Heart right ventricle (tissue), 12 donors: Measurements from ENCODE around the gene ASPN. TPM values are rescaled to one million over a fixed set of nuclear protein-coding genes. Genes with fewer than 3 reads are reported as not detected.

ENCODE experiments used
- microRNA-seq, 2 donors: library from miRNA; unstranded; fragments of <30 nt; microRNA quantifications; one replicate each; pipeline ENCODE4 v1.2.0, GENCODE V29; 2021
- polyA plus RNA-seq, 2 donors: library from polyadenylated mRNA; stranded (reverse); fragments of 200-250 nt; gene quantifications; one replicate each; pipeline ENCODE4 v1.2.3, GENCODE V29; 2013
- total RNA-seq, 10 donors: library from RNA; stranded (reverse); fragmentation: NEBNext Ultra II Directional in 3 of 10; extraction: Animal tissue kit (Norgen Biotek cat#: 25700) in 3 of 10; gene quantifications; one replicate each; pipeline versions ENCODE4 v1.2.1 to v1.2.4, GENCODE V29; 2021 to 2023
- donor health status: ischemic (EF 13 %, LVEDD 7.1; RV severe dilation, severe dysfunction).
- donor health status: healthy with polysubstance abuse.
- donor health status: DM: no; HTN: yes; CAD: no.
- donor health status: DM: no; HTN: no; CAD: no.
- donor health status: ischemic (EF 25% LVEDD 6.9; RV normal size, moderate dysfunction).
- donor health status: ischemic (EF 25% LVEDD 5.7; RV mildly dilated, moderate dysfunction).
- donor health status: healthy.
- donor health status: nonischemic (EF 11% LVEDD 7.7; RV severe dilation, severe dysfunction).
- donor health status: DM: yes; HTN: yes; CAD: no.
- donor health status: PGD.
- donor health status: ischemic (EF 29% LVEDD 5.4; RV normal size, mild dysfunction).
- donor health status: nonischemic (EF 23%, LVEDD 6.1; RV moderate dilation, normal function).

The ASPN gene
- total and polyA plus RNA-seq, 12 donors = 2.3 to 29.6 (median 16.9) TPM

Small RNA genes within 50 kb of the gene (microRNA-seq; reads per million reads assigned to microRNA genes)
- gene MIR4670 = 0.51 to 1.2 reads per million in 2 donors

Other genes starting within 250 kb of the ASPN start
- 10 to 100 TPM; 48.0 to 79.6 (median 62.7) TPM for gene IARS1, start 188.8 kb downstream of the ASPN start, total RNA-seq
- 10 to 100 TPM in 1 of 2 donors, 1 to 10 TPM in 1; 9.0 to 54.7 TPM for gene IARS1, start 188.8 kb downstream of the ASPN start, polyA plus RNA-seq
- gene NOL8, start 157.2 kb downstream of the ASPN start, total RNA-seq = 10 to 100 TPM; 12.6 to 19.1 (median 15.0) TPM
- 10 to 100 TPM in 1 of 2 donors, 1 to 10 TPM in 1; 9.1 to 27.4 TPM for gene NOL8, start 157.2 kb downstream of the ASPN start, polyA plus RNA-seq
- 1 to 10 TPM; 1.3 to 5.2 (median 3.1) TPM for gene CENPP, start 156.6 kb downstream of the ASPN start, total RNA-seq
- gene CENPP, start 156.6 kb downstream of the ASPN start, polyA plus RNA-seq = 1 to 10 TPM; 1.3 to 1.4 TPM
- 10 to 100 TPM in 7 of 10 donors, 1 to 10 TPM in 3; 2.2 to 25.9 (median 13.0) TPM for gene OGN, start 77.9 kb downstream of the ASPN start, total RNA-seq
- gene OGN, start 77.9 kb downstream of the ASPN start, polyA plus RNA-seq = 1 to 10 TPM; 3.5 to 4.2 TPM
- gene OMD, start 58.0 kb downstream of the ASPN start, total RNA-seq = 10 to 100 TPM in 1 of 10 donors, 1 to 10 TPM in 9; 2.5 to 11.4 (median 4.3) TPM
- gene OMD, start 58.0 kb downstream of the ASPN start, polyA plus RNA-seq = 1 to 10 TPM; 2.1 to 2.6 TPM
- 10 to 100 TPM in 3 of 10 donors, 1 to 10 TPM in 7; 4.2 to 14.9 (median 9.2) TPM for gene ECM2, start 53.5 kb upstream of the ASPN start, total RNA-seq
- 1 to 10 TPM; 2.1 to 8.0 TPM for gene ECM2, start 53.5 kb upstream of the ASPN start, polyA plus RNA-seq
- gene IPPK, start 187.6 kb upstream of the ASPN start, total RNA-seq = 10 to 100 TPM in 2 of 10 donors, 1 to 10 TPM in 8; 6.5 to 17.8 (median 8.5) TPM
- gene IPPK, start 187.6 kb upstream of the ASPN start, polyA plus RNA-seq = 1 to 10 TPM; 5.2 to 8.2 TPM